ENCODE results near the gene PLD1.
A peak's percentile ranks its signal among the peaks of the same experiment; 100 is the strongest.

PLD1 gene

GRCh38 chr3:171718493-171719185 is 91.6 kb downstream of the PLD1 start:
- TF ChIP-seq GATA3 (IDR thresholded peaks at IDR 0.05; ENCODE audit: low read depth, low read length) (no peak), GATA2 (IDR thresholded peaks at IDR 0.05; ENCODE audit: low read depth, low read length) (no peak)

DNA sequence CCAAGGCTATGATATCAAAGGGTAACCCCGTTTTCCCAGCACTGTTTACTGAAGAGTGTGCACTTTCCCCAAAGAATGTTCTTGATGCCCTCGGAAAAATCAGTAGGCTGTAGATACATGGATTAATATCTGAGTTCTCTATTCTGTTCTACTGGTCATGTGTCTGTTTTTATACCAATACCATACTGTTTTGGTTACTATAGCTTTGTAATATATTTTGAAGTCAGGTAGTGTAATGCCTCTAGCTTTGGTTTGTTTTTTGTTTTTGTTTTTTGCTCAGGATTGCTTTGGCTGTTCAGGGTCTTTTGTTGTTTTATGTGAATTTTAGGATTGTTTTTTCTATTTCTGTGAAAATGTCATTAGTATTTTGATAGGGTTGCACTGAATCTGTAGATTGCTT is 95.1 kb downstream of the PLD1 start:
- TF ChIP-seq GATA3 (IDR thresholded peaks at IDR 0.05; ENCODE audit: low read depth, low read length) (no peak), GATA2 (IDR thresholded peaks at IDR 0.05; ENCODE audit: low read depth, low read length) (no peak)

DNA sequence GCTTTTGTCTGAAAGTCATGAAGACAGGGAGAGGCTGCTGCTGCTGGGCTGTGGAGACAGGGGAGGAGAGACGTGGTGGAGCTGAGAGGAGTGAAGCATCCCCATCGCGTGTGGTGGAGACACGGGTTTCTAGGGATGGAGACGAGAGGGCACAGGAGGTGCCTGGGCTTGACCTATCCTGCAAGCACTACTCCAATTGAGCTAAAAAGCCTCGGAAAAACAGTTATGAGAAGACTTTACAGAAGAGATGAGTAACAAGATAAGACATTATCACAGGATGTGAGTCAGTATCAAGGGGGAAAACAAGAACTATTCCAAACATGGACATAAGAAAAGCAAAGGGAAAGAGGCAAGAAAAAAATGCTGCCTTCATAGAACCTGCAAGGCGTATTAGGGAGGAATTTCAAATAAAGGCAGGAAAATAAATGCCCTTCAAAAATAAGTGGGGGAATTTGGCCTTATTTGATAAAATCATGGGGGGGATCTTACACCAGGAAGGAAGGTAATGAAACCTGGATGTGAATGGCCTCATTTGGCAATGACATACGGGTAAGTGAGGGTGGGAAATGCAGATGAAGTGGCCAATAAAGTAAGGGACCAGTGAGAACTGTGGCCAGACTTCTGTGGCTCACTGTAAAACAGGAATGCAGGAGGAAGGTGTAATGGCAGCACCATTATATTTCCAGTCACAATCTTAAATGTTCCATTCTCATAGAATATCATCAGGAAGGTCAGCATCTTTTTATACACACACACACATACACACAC is 97.9 kb downstream of the PLD1 start:
- TF ChIP-seq GATA3 (IDR thresholded peaks at IDR 0.05; ENCODE audit: low read depth, low read length) (no peak), GATA2 (IDR thresholded peaks at IDR 0.05; ENCODE audit: low read depth, low read length) (peak; percentile 9; the same call in 1 of the 2 replicates)

DNA sequence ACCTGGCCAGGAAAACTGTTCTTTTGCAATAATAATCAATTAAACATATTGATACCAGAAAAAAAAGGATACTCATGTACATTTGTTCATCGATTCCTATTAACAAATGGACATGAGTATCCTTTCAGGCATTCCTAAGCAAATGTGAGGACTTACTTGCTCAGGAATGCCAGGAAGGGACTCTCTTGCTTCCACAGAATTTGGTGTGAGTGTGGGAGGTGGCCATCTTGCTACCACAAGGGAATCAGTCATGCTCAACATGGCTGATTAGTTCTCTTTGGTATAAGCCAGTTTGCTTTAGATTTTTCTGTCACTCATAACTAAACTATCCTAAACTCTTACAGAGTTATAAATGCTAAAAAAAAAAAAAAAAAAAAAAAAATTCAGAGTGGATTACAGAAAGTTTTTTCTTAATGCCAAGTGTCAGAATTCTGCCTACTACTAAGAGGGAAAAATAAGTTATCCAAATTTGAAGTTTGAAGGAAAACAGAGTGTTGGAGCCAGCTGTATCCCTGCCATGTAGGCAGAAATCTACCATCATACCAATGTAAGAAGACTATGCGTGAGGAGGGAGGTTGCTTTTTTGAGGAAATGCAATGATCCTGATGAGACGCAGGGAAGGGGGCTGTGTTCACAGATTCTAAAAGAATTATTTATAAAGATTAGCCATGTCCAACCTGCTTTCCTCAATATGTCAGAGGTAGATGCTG is 98.7 kb downstream of the PLD1 start:
- TF ChIP-seq GATA2 (IDR thresholded peaks at IDR 0.05; ENCODE audit: low read depth, low read length) (no peak), GATA3 (IDR thresholded peaks at IDR 0.05; ENCODE audit: low read depth, low read length) (no peak)

GRCh38 chr3:171710359-171710758 is 99.9 kb downstream of the PLD1 start:
- TF ChIP-seq GATA2 (IDR thresholded peaks at IDR 0.05; ENCODE audit: low read depth, low read length) (no peak), GATA3 (IDR thresholded peaks at IDR 0.05; ENCODE audit: low read depth, low read length) (no peak)

DNA sequence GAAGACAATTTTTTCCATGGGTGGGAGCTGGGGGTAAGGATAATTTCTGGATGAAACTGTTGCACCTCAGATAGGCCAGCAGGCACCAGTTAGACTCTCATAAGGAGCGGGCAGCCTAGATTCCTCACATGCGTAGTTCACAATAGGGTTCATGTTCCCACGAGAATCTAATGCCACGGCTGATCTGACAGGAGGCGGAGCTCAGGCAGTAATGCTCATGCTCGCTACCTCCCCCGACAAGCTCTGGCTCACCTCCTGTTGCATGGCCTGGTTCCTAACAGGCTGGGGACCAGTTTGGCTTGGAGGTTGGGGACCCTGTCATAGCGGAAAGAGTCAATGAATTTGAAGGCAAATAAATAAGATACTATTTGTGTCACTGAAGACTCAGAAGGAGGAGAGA is 105.5 kb downstream of the PLD1 start:
- no peak for TF ChIP-seq GATA3 (IDR thresholded peaks at IDR 0.05; ENCODE audit: low read depth, low read length)
- no peak for TF ChIP-seq GATA2 (IDR thresholded peaks at IDR 0.05; ENCODE audit: low read depth, low read length)

- no peak for TF ChIP-seq GATA2 (IDR thresholded peaks at IDR 0.05; ENCODE audit: low read depth, low read length)
- TF ChIP-seq GATA3 (IDR thresholded peaks at IDR 0.05; ENCODE audit: low read depth, low read length), result no peak
Measured at GRCh38 chr3:171704002-171704401, 106.3 kb downstream of the PLD1 start.

- TF ChIP-seq GATA2 (IDR thresholded peaks at IDR 0.05; ENCODE audit: low read depth, low read length) (no peak), GATA3 (IDR thresholded peaks at IDR 0.05; ENCODE audit: low read depth, low read length) (no peak)
Measured at GRCh38 chr3:171703144-171703543, 107.1 kb downstream of the PLD1 start.

GRCh38 chr3:171700653-171701052 is 109.6 kb downstream of the PLD1 start:
- no peak for TF ChIP-seq GATA2 (IDR thresholded peaks at IDR 0.05; ENCODE audit: low read depth, low read length)
- no peak for TF ChIP-seq GATA3 (IDR thresholded peaks at IDR 0.05; ENCODE audit: low read depth, low read length)

DNA sequence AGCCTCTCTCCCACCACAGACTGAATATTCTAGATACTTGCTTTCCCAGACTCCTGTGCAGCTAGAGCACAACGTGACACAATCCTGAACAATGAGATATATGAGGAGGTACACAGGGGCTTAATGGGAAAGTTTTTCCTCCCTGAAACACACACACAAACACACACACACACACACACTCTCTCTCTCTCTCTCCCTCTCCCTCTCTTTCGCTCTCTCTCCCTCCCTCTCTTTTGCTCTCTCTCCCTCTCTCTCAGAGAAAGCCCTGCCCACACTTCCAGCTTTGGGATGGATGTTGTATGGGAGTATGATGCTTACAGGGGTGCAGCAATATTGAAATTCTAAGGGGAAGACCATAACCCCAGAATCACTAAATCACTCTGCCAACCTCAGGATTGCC is 110.1 kb downstream of the PLD1 start:
- TF ChIP-seq GATA3 (IDR thresholded peaks at IDR 0.05; ENCODE audit: low read depth, low read length) (no peak), GATA2 (IDR thresholded peaks at IDR 0.05; ENCODE audit: low read depth, low read length) (no peak)

- no peak for TF ChIP-seq GATA2 (IDR thresholded peaks at IDR 0.05; ENCODE audit: low read depth, low read length)
- no peak for TF ChIP-seq GATA3 (IDR thresholded peaks at IDR 0.05; ENCODE audit: low read depth, low read length)
Measured at GRCh38 chr3:171699601-171700000, 110.7 kb downstream of the PLD1 start.

- TF ChIP-seq GATA2 (IDR thresholded peaks at IDR 0.05; ENCODE audit: low read depth, low read length), result no peak
Measured at GRCh38 chr3:171696805-171697204, 113.5 kb downstream of the PLD1 start.

DNA sequence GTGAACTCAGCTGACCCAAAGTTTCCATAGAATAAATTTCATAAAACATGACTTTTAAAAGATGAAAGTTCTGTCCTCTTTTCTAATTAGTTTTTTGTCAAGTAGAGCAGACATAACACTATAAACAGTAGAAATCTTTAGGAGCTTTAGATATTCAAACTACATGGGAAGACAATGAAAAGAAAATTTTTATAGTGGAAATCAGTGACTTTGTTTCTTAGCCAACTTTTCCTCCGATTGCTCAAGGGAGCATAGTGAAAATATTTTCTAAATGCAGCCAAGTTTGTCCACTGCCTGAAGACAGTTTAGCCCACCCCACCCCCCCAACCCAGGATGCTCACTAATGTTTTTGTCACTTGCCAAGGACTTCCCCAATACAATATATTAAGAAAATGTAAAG is 114.9 kb downstream of the PLD1 start:
- no peak for TF ChIP-seq GATA2 (IDR thresholded peaks at IDR 0.05; ENCODE audit: low read depth, low read length)
- no peak for TF ChIP-seq GATA3 (IDR thresholded peaks at IDR 0.05; ENCODE audit: low read depth, low read length)

- TF ChIP-seq GATA2 (IDR thresholded peaks at IDR 0.05; ENCODE audit: low read depth, low read length) (no peak), GATA3 (IDR thresholded peaks at IDR 0.05; ENCODE audit: low read depth, low read length) (no peak)
Measured at GRCh38 chr3:171694888-171695287, 115.4 kb downstream of the PLD1 start.

DNA sequence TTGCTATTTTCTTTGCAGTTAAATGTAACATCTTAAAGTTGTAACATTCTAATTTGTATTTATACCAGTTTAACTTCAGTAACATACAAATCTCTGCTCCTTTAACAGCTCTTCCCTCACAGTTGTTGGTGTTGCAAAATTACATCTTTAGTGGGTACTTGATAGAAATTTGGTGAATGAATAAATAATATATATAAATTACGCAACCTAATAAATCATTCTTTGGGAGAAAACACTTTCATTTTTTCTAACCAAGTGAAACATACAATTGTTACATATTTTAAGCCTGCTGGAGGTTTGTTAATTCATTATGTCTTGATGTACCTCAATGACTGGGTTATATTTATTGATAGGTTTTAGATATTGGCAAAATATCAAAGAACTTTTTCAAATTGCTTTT is 118.8 kb downstream of the PLD1 start:
- TF ChIP-seq GATA3 (IDR thresholded peaks at IDR 0.05; ENCODE audit: low read depth, low read length), result no peak
- TF ChIP-seq GATA2 (IDR thresholded peaks at IDR 0.05; ENCODE audit: low read depth, low read length), result no peak
